K562 (cell line): Measurements from ENCODE around the gene BEST2. TPM values are rescaled to one million over a fixed set of nuclear protein-coding genes. Genes with fewer than 3 reads are reported as not detected.

Experiments used
- EP400 ChIP-seq: fragments of 450-650 bp; IDR thresholded peaks from 2 replicates; pipeline ENCODE4 v1.6.1; 2017; ENCODE audit warnings: antibody characterized with exemption, mild to moderate bottlenecking, moderate library complexity
- ERF ChIP-seq: fragments of 450-650 bp; formaldehyde crosslinking; IDR thresholded peaks from 2 replicates; pipeline ENCODE4 v1.4.0; 2020; ENCODE audit warnings: mild to moderate bottlenecking, mixed read lengths
- ETS2 ChIP-seq: IDR thresholded peaks from 2 replicates; pipeline ENCODE4 v1.6.1; 2016; ENCODE audit warnings: borderline replicate concordance, missing genetic modification characterization, mild to moderate bottlenecking, moderate library complexity, missing compliant biosample characterization; ENCODE audit not compliant: poor library complexity, severe bottlenecking
- EZH2 ChIP-seq: IDR thresholded peaks from 2 replicates; pipeline ENCODE4 v1.6.1; 2012; ENCODE audit warnings: low read depth, mild to moderate bottlenecking, inconsistent platforms, low read length, borderline replicate concordance
- HNRNPL ChIP-seq: fragments of 200-400 bp; formaldehyde crosslinking; IDR thresholded peaks from 2 replicates; pipeline ENCODE4 v1.6.1; 2017; ENCODE audit warnings: low read depth, mild to moderate bottlenecking, low read length
- NFXL1 ChIP-seq: fragments of 450-650 bp; formaldehyde crosslinking; IDR thresholded peaks from 2 replicates; pipeline ENCODE4 v1.4.0; 2021; ENCODE audit warnings: mild to moderate bottlenecking
- NR2C2 ChIP-seq, 2 experiments: fragments of 200-800 bp in 1 of 2; sonication (Bioruptor generic) in 1 of 2; sonication (generic) in 1 of 2; formaldehyde crosslinking in 1 of 2; IDR thresholded peaks; 2 replicates each; pipeline versions ENCODE4 v1.6.1 to v1.8.0; 2016 to 2022; ENCODE audit warnings: mild to moderate bottlenecking in 1 of 2, missing compliant biosample characterization in 1 of 2, missing genetic modification characterization in 1 of 2, missing genetic modification reagents in 1 of 2
- NRF1 ChIP-seq, 2 experiments: fragments of 450-650 bp; IDR thresholded peaks in 1 of 2; conservative IDR thresholded peaks in 1 of 2; 2 replicates each; pipeline ENCODE4 v1.6.1; 2014; ENCODE audit warnings: mild to moderate bottlenecking in 2 of 2
- PCBP2 ChIP-seq: fragments of 200-400 bp; formaldehyde crosslinking; IDR thresholded peaks from 2 replicates; pipeline ENCODE4 v1.6.1; 2018; ENCODE audit warnings: low read length, low read depth, mild to moderate bottlenecking, moderate library complexity; ENCODE audit not compliant: poor library complexity, severe bottlenecking
- RAD21 ChIP-seq, 2 experiments: fragments of 250-450 bp in 1 of 2; fragments of 450-650 bp in 1 of 2; sonication (Bioruptor Pico) in 1 of 2; formaldehyde crosslinking in 1 of 2; IDR thresholded peaks in 1 of 2; conservative IDR thresholded peaks in 1 of 2; 2 replicates each; pipeline versions ENCODE4 v1.4.0 to v1.8.0; 2020 to 2022; ENCODE audit warnings: mild to moderate bottlenecking in 2 of 2, moderate library complexity in 1 of 2
- RBM34 ChIP-seq: fragments of 200-400 bp; formaldehyde crosslinking; IDR thresholded peaks from 2 replicates; pipeline ENCODE4 v1.6.1; 2018; ENCODE audit warnings: low read length, borderline replicate concordance; ENCODE audit not compliant: insufficient read depth
- SAP30 ChIP-seq: fragments of 200-600 bp; sonication (generic); IDR thresholded peaks from 2 replicates; pipeline ENCODE4 v1.6.1; 2012; ENCODE audit warnings: borderline replicate concordance, low read depth, mild to moderate bottlenecking, moderate library complexity, low read length, control low read depth, inconsistent platforms; ENCODE audit not compliant: insufficient read depth, poor library complexity, severe bottlenecking
- ZC3H8 ChIP-seq: fragments of 450-650 bp; IDR thresholded peaks from 2 replicates; pipeline ENCODE4 v1.6.1; 2017
- ZNF232 ChIP-seq: sonication (generic); formaldehyde crosslinking; IDR thresholded peaks from 2 replicates; pipeline ENCODE4 v1.8.0; 2022; ENCODE audit warnings: mild to moderate bottlenecking, missing genetic modification reagents
- ZNF395 ChIP-seq: fragments of 200-800 bp; sonication (Bioruptor generic); IDR thresholded peaks from 2 replicates; pipeline ENCODE4 v1.6.1; 2017; ENCODE audit warnings: missing genetic modification characterization, missing compliant biosample characterization
- polyA plus RNA-seq, 8 experiments: library from polyadenylated mRNA; depleted of rRNA in 4 of 8; stranded (reverse) in 5 of 8; unstranded in 3 of 8; fragments of >200 nt; fragmentation: Nextera tagmentation in 2 of 8; fragmentation: Illumina TruSeq in 1 of 8; extraction: Ambion mirVana in 2 of 8; extraction: Trizol in 1 of 8; gene quantifications; 2 replicates each; pipeline versions ENCODE4 v1.2.1 to v1.2.3, GENCODE V29; 2011 to 2014; ENCODE audit warnings: inconsistent platforms in 1 of 8, missing spikeins in 1 of 8
- total RNA-seq, 7 experiments: library from RNA; depleted of rRNA in 6 of 7; stranded (reverse); fragments of >200 nt in 6 of 7; fragmentation: Illumina TruSeq in 2 of 7; extraction: Trizol in 2 of 7; gene quantifications; 2 replicates each; pipeline versions ENCODE4 v1.2.1 to v1.2.3, GENCODE V29; 2011 to 2021; ENCODE audit warnings: low replicate concordance in 1 of 7
- TF ChIP-seq, protein P1 (sequence below): sonication (generic); formaldehyde crosslinking; IDR thresholded peaks from 2 replicates; pipeline ENCODE4 v1.8.0; 2022; ENCODE audit warnings: mild to moderate bottlenecking, missing genetic modification reagents, borderline replicate concordance
- TF ChIP-seq, protein P2 (sequence below): IDR thresholded peaks from 2 replicates; pipeline ENCODE4 v1.6.1; 2012; ENCODE audit warnings: low read depth, low read length, improper control_type of control experiment, borderline replicate concordance
- TF ChIP-seq, protein P3 (sequence below): fragments of 250-450 bp; sonication (Bioruptor Pico); IDR thresholded peaks from 2 replicates; pipeline ENCODE4 v1.4.0; 2020

Gene BEST2
- total and polyA plus RNA-seq, 9 of the 15 experiments (the other 6 are each of a cell fraction or from before 2014, with no cell fraction given) = not detected

DNA sequence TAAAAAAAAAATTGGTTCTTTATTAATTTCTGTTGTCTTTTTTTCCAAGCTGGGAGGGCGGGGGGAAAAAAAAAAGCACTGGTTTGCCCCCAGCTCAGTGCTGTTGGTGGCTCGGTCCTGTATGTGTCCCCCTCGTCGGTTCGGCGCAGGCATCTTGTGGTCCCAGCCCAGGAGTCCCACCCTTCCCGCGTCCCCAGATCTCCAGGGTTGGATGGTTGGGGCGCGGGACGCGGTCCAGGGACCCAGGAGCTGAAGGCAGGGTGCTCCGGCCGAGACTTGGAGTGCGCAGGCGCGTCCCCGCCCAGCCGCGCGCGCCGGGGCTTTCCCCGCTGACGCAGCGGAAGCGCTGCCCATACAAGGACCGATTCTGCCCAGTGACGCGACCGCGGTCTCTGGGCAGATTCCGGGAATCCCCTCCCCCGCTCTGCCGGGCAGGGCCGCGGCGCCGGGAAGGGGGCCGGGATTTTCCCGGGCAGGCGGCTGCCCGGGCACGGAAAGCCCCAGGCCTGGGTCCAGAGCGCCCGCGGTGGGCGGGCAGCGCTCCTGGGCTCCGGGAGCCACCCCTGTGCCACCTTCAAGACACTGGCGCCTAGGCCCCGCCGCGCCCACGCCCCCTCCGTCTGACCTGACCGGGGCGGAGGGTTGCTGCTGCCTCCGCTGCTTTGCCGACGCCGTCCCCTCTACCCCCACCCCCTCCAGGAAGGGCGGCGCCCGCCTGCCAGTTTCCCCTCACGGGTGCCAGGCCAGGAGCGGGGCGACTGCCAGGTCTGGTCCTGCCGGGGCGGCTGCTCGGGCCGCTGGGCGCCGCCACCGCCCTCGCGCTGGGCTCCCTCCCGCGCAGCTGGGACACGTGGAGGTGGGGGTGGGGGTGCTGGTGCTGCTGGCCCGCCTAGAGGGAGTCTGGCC lies 42.0 kb downstream of the BEST2 start (continued):
- TF ChIP-seq, protein P1, sequence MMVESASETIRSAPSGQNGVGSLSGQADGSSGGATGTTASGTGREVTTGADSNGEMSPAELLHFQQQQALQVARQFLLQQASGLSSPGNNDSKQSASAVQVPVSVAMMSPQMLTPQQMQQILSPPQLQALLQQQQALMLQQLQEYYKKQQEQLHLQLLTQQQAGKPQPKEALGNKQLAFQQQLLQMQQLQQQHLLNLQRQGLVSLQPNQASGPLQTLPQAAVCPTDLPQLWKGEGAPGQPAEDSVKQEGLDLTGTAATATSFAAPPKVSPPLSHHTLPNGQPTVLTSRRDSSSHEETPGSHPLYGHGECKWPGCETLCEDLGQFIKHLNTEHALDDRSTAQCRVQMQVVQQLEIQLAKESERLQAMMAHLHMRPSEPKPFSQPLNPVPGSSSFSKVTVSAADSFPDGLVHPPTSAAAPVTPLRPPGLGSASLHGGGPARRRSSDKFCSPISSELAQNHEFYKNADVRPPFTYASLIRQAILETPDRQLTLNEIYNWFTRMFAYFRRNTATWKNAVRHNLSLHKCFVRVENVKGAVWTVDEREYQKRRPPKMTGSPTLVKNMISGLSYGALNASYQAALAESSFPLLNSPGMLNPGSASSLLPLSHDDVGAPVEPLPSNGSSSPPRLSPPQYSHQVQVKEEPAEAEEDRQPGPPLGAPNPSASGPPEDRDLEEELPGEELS = no peak
- TF ChIP-seq NR2C2 (CRISPR knock-in tag; IDR thresholded peaks at IDR 0.05) (no peak), NR2C2 (tag; IDR thresholded peaks at IDR 0.05) (peak; percentile 50; the same call in 1 of the 2 replicates), ZC3H8 (no peak), SAP30 (peak; percentile 73), ETS2 (no peak), ERF (CRISPR knock-in tag) (0 out of 2 replicates have a peak, but pooled peaks have one; percentile 80), RBM34 (0 out of 2 replicates have a peak, but pooled peaks have one; percentile 63), ZNF232 (CRISPR knock-in tag) (no peak), PCBP2 (peak; percentile 79), NRF1 (conservative IDR thresholded peaks at IDR 0.05 in 1 of 2, IDR thresholded peaks at IDR 0.05 in 1 of 2) (peak; percentile 93 to 94), EP400 (0 out of 2 replicates have a peak, but pooled peaks have one; percentile 24), RAD21 (CRISPR knock-in tag; conservative IDR thresholded peaks at IDR 0.05 in 1 of 2, IDR thresholded peaks at IDR 0.05 in 1 of 2) (no peak), EZH2 (no peak), ZNF395 (no peak), NFXL1 (CRISPR knock-in tag) (no peak), HNRNPL (peak; percentile 100)
- TF ChIP-seq, protein P2, sequence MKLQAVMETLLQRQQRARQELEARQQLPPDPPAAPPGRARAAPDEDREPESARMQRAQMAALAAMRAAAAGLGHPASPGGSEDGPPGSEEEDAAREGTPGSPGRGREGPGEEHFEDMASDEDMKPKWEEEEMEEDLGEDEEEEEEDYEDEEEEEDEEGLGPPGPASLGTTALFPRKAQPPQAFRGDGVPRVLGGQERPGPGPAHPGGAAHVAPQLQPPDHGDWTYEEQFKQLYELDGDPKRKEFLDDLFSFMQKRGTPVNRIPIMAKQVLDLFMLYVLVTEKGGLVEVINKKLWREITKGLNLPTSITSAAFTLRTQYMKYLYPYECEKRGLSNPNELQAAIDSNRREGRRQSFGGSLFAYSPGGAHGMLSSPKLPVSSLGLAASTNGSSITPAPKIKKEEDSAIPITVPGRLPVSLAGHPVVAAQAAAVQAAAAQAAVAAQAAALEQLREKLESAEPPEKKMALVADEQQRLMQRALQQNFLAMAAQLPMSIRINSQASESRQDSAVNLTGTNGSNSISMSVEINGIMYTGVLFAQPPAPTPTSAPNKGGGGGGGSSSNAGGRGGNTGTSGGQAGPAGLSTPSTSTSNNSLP = no peak
- TF ChIP-seq, protein P3, sequence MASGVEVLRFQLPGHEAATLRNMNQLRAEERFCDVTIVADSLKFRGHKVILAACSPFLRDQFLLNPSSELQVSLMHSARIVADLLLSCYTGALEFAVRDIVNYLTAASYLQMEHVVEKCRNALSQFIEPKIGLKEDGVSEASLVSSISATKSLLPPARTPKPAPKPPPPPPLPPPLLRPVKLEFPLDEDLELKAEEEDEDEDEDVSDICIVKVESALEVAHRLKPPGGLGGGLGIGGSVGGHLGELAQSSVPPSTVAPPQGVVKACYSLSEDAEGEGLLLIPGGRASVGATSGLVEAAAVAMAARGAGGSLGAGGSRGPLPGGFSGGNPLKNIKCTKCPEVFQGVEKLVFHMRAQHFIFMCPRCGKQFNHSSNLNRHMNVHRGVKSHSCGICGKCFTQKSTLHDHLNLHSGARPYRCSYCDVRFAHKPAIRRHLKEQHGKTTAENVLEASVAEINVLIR = peak; percentile 80
